B cell (primary cell): ENCODE measurements around the gene PRKAG2. TPM values are rescaled to one million over a fixed set of nuclear protein-coding genes. Genes with fewer than 3 reads are reported as not detected.

ENCODE experiments used
- ATAC-seq: fragments of 200-7000 bp; cut with Tn5 transposase; one replicate; pipeline ENCODE4 v1.10.0; 2021; ENCODE audit warnings: low read depth, mild to moderate bottlenecking, moderate number of reproducible peaks, moderate library complexity
- CTCF ChIA-PET: fragments of 350-600 bp; sonication (Branson Sonifier 250); formaldehyde crosslinking; loops from one replicate; lab custom pipeline; 2021; ENCODE audit warnings: antibody characterized with exemption, inconsistent platforms; lab: Charles Lee
- POLR2A ChIA-PET: fragments of 350-600 bp; sonication (Branson Sonifier 250); formaldehyde crosslinking; loops from one replicate; lab custom pipeline; 2021; ENCODE audit warnings: antibody characterized with exemption; lab: Charles Lee
- DNase-seq: peaks from one replicate; pipeline ENCODE4 v3.0.0; 2013
- H2AFZ ChIP-seq: 2 replicates; pipeline ENCODE4 v1.6.1; 2012; ENCODE audit warnings: mild to moderate bottlenecking, low read depth, low read length; ENCODE audit not compliant: insufficient read depth, poor library complexity, severe bottlenecking
- H3K27ac ChIP-seq, 2 donors: 1 replicate in 1 of 2; 2 replicates in 1 of 2; pipeline ENCODE4 v1.5.1; 2012 to 2013; ENCODE audit warnings: low read length in 2 of 2, mild to moderate bottlenecking in 2 of 2, moderate library complexity in 1 of 2
- H3K27me3 ChIP-seq, 4 experiments: fragments of 200-600 bp in 1 of 4; sonication (generic) in 1 of 4; replicated peaks in 1 of 4; 1 replicate in 2 of 4; 2 replicates in 2 of 4; pipeline versions ENCODE4 v1.6.1 to v1.7.0; 2013 to 2016; ENCODE audit warnings: low read length in 3 of 4, mild to moderate bottlenecking in 2 of 4, mixed read lengths in 1 of 4, moderate library complexity in 1 of 4; ENCODE audit not compliant: insufficient read depth in 4 of 4, control insufficient read depth in 3 of 4; ENCODE audit errors: control extremely low read depth in 1 of 4
- H3K36me3 ChIP-seq, 2 experiments: replicated peaks in 1 of 2; 1 replicate in 1 of 2; 2 replicates in 1 of 2; pipeline versions ENCODE4 v1.6.1 to v1.7.1; 2013; ENCODE audit warnings: low read length in 1 of 2; ENCODE audit not compliant: insufficient read depth in 2 of 2, control insufficient read depth in 1 of 2; ENCODE audit errors: control extremely low read depth in 1 of 2, extremely low read depth in 1 of 2
- H3K4me1 ChIP-seq, 2 donors: fragments of 200-600 bp in 1 of 2; sonication (generic) in 1 of 2; 1 replicate in 1 of 2; 2 replicates in 1 of 2; pipeline versions ENCODE4 v1.5.1 to v1.6.1; 2013 to 2017; ENCODE audit warnings: low read length in 2 of 2; ENCODE audit not compliant: control insufficient read depth in 2 of 2, insufficient read depth in 2 of 2
- H3K4me2 ChIP-seq: replicated peaks from 2 replicates; pipeline ENCODE3; 2012; ENCODE audit warnings: mild to moderate bottlenecking, low read depth, low read length; ENCODE audit not compliant: poor library complexity, severe bottlenecking
- H3K4me3 ChIP-seq, 5 experiments: fragments of 200-600 bp in 1 of 5; sonication (generic) in 1 of 5; 1 replicate in 3 of 5; 2 replicates in 2 of 5; pipeline versions ENCODE4 v1.5.1 to v1.7.0; 2011 to 2016; ENCODE audit warnings: low read length in 4 of 5, mild to moderate bottlenecking in 4 of 5, low read depth in 2 of 5, control low read depth in 1 of 5, moderate library complexity in 1 of 5; ENCODE audit not compliant: insufficient read depth in 1 of 5; ENCODE audit errors: control extremely low read depth in 1 of 5, extremely low read depth in 1 of 5
- H3K79me2 ChIP-seq: fragments of 200-600 bp; sonication (generic); one replicate; pipeline ENCODE4 v1.6.0; 2016; ENCODE audit warnings: low read length; ENCODE audit not compliant: control insufficient read depth, insufficient read depth
- H3K9ac ChIP-seq: fragments of 200-600 bp; sonication (generic); 2 replicates; pipeline ENCODE4 v1.6.1; 2017; ENCODE audit warnings: mild to moderate bottlenecking, low read length, moderate library complexity
- H3K9me3 ChIP-seq, 3 donors: one replicate each; pipeline versions ENCODE4 v1.6.1 to v1.7.1; 2013; ENCODE audit warnings: low read length in 2 of 3; ENCODE audit not compliant: control insufficient read depth in 2 of 3, insufficient read depth in 1 of 3; ENCODE audit errors: control extremely low read depth in 1 of 3
- H4K20me1 ChIP-seq: 2 replicates; pipeline ENCODE4 v1.6.0; 2012; ENCODE audit warnings: mild to moderate bottlenecking, low read length; ENCODE audit not compliant: insufficient read depth, control insufficient read depth, poor library complexity, severe bottlenecking
- H3K27ac Mint-ChIP-seq: one replicate; pipeline ENCODE4 v1.8.0; 2021; ENCODE audit warnings: mixed read lengths
- H3K27me3 Mint-ChIP-seq: one replicate; pipeline ENCODE4 v1.8.0; 2021; ENCODE audit warnings: mixed read lengths
- H3K4me1 Mint-ChIP-seq: one replicate; pipeline ENCODE4 v1.8.0; 2021; ENCODE audit warnings: mixed read lengths
- H3K4me3 Mint-ChIP-seq: one replicate; pipeline ENCODE4 v1.8.0; 2021; ENCODE audit warnings: mixed read lengths
- H3K9me3 Mint-ChIP-seq: one replicate; pipeline ENCODE4 v1.8.0; 2022; ENCODE audit warnings: mixed read lengths; ENCODE audit not compliant: insufficient read depth
- EZH2 ChIP-seq: IDR thresholded peaks from 2 replicates; pipeline ENCODE4 v1.6.1; 2012; ENCODE audit warnings: borderline replicate concordance, low read depth, mild to moderate bottlenecking, moderate library complexity, low read length; ENCODE audit not compliant: insufficient read depth, poor library complexity, severe bottlenecking
- WGBS: methylation state at CpG from one replicate; pipeline ENCODE4 v1.1.5; 2013; ENCODE audit warnings: missing lambda C conversion rate; ENCODE audit not compliant: insufficient coverage; 5-methylcytosine and 5-hydroxymethylcytosine counted together
- intact Hi-C: fragments of 100-400 bp; cut with micrococcal nuclease; formaldehyde crosslinking; loops from one replicate; pipeline ENCODE4 v1.10.0; 2022
- polyA plus RNA-seq: library from polyadenylated mRNA; depleted of rRNA; stranded (reverse); fragments of >200 nt; gene quantifications from 2 replicates; pipeline ENCODE4 v1.2.3, GENCODE V29; 2012
- total RNA-seq, 2 donors: library from RNA; stranded (reverse); fragments of 120-200 nt in 1 of 2; gene quantifications; 1 replicate in 1 of 2; 2 replicates in 1 of 2; pipeline versions ENCODE4 v1.2.3 to v1.2.4, GENCODE V29; 2013 to 2022
- TF ChIP-seq, protein P1 (sequence below): fragments of 200-600 bp; IDR thresholded peaks from one replicate; pipeline ENCODE4 v1.8.0; 2022; ENCODE audit warnings: antibody characterized with exemption, mild to moderate bottlenecking

Gene PRKAG2
- total and polyA plus RNA-seq, 2 donors (not counting 1 experiment from before 2014, with no cell fraction given) = 22.1 to 56.3 TPM

DNA sequence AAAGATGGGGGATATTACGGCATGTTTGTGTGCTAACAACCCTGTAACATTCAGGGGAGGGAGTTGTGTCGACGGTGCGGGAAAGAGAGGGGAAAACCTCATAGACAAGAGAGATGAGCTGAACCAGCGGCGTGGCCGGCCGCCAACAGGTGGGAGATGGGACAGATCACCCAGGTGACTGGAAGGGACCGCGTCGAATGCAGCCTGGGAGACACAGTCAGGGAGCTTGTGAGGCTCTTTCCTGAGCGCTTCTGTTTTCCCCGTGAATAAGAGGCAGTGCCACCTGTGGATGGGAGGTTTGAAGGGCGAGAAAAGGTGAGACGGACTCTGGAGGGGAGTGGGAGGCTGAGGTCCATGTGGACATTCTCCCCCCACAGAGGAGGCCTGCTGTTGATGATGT, 9.9 kb upstream of the PRKAG2 start:
- Histone ChIP-seq H4K20me1 (no peaks in the 10 kb centered on the region), H3K4me2 (no peak overlapping the region), H3K27me3 (peaks cover 0 to 2% (median 0%) of the 10 kb centered on the region in 4 experiments), H2AFZ (no peak overlapping the region), H3K4me1 (no peaks in the 10 kb centered on the region), H3K27ac (no peak overlapping the region), H3K36me3 (no peaks in the 10 kb centered on the region), H3K4me3 (no peak overlapping the region), H3K9ac (no peak overlapping the region), H3K9me3 (no peaks in the 10 kb centered on the region), H3K79me2 (no peaks in the 10 kb centered on the region)
- POLR2A ChIA-PET = no interaction called here
- Mint-ChIP-seq H3K27ac (no peak overlapping the region), H3K4me1 (peaks cover 1% of the 10 kb centered on the region), H3K9me3 (no peaks in the 10 kb centered on the region), H3K4me3 (no peak overlapping the region), H3K27me3 (peaks cover 21% of the 10 kb centered on the region)
- intact Hi-C loops = no loop called here
- DNase-seq (no peak), ATAC-seq (no peak)
- 97% methylated on average over 10 of the region's 15 CpGs for WGBS
- CTCF ChIA-PET = interaction anchor here (0.7 kb wide), 1 partner anchor 423 kb away, joined by 3 read pairs; no protein-coding TSS in a partner anchor
- TF ChIP-seq EZH2 = no peak
- TF ChIP-seq, protein P1, sequence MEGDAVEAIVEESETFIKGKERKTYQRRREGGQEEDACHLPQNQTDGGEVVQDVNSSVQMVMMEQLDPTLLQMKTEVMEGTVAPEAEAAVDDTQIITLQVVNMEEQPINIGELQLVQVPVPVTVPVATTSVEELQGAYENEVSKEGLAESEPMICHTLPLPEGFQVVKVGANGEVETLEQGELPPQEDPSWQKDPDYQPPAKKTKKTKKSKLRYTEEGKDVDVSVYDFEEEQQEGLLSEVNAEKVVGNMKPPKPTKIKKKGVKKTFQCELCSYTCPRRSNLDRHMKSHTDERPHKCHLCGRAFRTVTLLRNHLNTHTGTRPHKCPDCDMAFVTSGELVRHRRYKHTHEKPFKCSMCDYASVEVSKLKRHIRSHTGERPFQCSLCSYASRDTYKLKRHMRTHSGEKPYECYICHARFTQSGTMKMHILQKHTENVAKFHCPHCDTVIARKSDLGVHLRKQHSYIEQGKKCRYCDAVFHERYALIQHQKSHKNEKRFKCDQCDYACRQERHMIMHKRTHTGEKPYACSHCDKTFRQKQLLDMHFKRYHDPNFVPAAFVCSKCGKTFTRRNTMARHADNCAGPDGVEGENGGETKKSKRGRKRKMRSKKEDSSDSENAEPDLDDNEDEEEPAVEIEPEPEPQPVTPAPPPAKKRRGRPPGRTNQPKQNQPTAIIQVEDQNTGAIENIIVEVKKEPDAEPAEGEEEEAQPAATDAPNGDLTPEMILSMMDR = no peak

DNA sequence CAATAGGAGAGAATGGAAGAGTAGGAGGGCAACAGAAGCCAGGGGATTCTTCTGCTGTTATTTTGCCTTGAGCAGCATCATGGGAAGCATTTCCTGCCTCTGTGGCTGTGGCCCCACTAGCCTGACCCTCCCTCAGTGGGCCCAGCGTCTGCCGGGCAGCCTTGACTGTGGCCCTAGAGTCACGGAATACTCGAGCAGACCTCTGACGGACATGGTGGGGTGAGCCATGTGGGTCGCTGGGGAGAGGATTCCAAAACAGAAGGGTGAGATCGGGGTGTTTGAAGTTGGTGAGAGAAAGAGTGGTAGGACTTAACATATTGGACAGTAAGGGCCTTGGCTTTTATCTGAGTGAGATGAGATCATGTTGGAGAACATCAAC, 8.3 kb upstream of the PRKAG2 start:
- H3K9ac ChIP-seq = no peak overlapping the region
- H3K36me3 ChIP-seq = no peaks in the 10 kb centered on the region
- no peak for TF ChIP-seq EZH2
- TF ChIP-seq, protein P1 = no peak
- H3K79me2 ChIP-seq = no peaks in the 10 kb centered on the region
- H3K9me3 Mint-ChIP-seq = no peaks in the 10 kb centered on the region
- H3K4me2 ChIP-seq = no peak overlapping the region
- no peaks in the 10 kb centered on the region for H3K4me1 ChIP-seq
- H3K27me3 ChIP-seq = peaks cover 0 to 2% (median 0%) of the 10 kb centered on the region in 4 experiments
- no peak overlapping the region for H2AFZ ChIP-seq
- no peak overlapping the region for H3K4me3 Mint-ChIP-seq
- H3K9me3 ChIP-seq = no peaks in the 10 kb centered on the region
- CTCF ChIA-PET = no interaction called here
- no peaks in the 10 kb centered on the region for H3K4me1 Mint-ChIP-seq
- no peak for DNase-seq
- POLR2A ChIA-PET = no interaction called here
- peaks cover 21% of the 10 kb centered on the region for H3K27me3 Mint-ChIP-seq
- intact Hi-C loops = no loop called here
- no peak overlapping the region for H3K27ac Mint-ChIP-seq
- ATAC-seq = no peak
- H3K27ac ChIP-seq = no peak overlapping the region
- no peak overlapping the region for H3K4me3 ChIP-seq
- WGBS = 85% methylated on average over 7 of the region's 7 CpGs
- no peaks in the 10 kb centered on the region for H4K20me1 ChIP-seq
